CD4-positive, alpha-beta T cell treated with Interleukin-12 subunit alpha and Interleukin-12 subunit beta, for 1 hour (primary cell): ENCODE results near the gene C4orf50.

ENCODE experiments used
- DNase-seq: peaks from one replicate; pipeline ENCODE4 v3.0.0-alpha.2; 2020

Gene C4orf50

GRCh38 chr4:6018331-6018730 lies at the start of gene C4orf50:
Gene C4orf50, minus strand, starts transcription at chr4:6018431.
- DNase-seq, result no peak

- no peak for DNase-seq
Observed at GRCh38 chr4:6065934-6066590, 47.8 kb upstream of the C4orf50 start.

GRCh38 chr4:6065166-6065565 lies 46.9 kb upstream of the C4orf50 start:
- DNase-seq, result no peak

GRCh38 chr4:6064383-6064782 lies 46.2 kb upstream of the C4orf50 start:
- no peak for DNase-seq

GRCh38 chr4:6063684-6064083 lies 45.5 kb upstream of the C4orf50 start:
- no peak for DNase-seq

GRCh38 chr4:6062133-6062532 lies 43.9 kb upstream of the C4orf50 start:
- no peak for DNase-seq

DNA sequence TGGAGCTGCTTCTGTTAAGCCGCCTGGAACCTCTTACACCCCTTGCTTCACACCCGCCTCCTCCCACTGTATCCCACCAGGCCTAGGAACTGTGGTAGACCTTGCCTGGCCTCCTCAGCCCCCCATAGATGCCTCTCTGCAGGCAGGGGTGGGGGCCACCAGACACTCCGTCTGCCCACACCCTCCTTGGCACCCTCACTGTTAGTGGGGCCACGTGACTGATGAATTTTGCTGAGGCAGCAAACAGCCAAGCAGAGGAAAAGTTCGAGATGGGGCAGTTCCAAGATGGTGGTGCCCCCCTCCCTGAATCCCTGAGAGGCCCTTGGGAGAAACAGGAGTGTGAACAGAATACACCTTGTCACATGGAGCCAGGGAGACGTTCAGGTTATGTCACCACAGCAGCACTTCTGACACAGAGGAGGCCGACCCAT lies 41.2 kb upstream of the C4orf50 start:
- DNase-seq, result no peak

DNA sequence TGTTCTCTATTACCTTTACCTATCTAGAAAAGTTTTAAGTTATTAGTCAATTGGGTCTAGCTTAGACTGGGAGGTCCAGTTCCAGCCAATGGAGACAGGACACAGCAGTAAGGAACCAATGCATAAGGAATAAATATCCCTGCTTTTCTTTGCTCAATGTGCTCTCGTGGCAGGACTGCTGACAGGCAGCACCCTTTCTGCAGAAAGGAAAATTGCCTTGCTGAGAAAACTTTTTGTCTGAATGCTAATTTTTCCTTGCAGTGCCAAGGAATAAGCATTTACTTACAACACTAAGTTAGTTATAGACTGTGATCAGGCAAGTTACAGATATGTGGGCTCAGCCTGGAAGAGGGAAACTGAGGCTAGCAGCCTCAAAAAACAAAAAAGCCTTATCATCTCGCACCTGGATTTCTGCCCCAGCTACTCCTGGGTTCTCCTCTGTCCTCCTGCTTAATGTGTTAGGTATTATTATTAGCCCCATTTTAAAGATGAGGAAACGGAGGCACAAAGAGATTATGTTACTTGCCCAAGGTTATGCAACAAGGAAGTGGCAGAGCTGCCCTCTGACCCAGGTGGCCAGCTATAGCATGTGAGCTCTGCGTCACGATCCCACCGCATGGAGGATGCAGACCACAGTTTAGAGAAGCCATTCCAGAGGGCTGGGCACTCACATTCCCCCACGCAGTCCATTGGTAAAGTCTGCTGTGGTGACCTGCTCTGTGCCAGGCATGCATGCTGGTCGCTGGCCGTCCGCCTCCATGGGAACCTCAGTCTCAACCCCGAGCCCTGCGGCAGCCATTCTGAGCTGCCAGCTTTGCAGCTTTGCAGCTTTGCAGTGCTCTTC lies 40.5 kb upstream of the C4orf50 start:
- DNase-seq, result no peak

- no peak for DNase-seq
Observed at GRCh38 chr4:6056976-6057766, 38.9 kb upstream of the C4orf50 start.

- no peak for DNase-seq
Observed at GRCh38 chr4:6055436-6055835, 37.2 kb upstream of the C4orf50 start.

- no peak for DNase-seq
Observed at GRCh38 chr4:6055030-6055429, 36.8 kb upstream of the C4orf50 start.

DNA sequence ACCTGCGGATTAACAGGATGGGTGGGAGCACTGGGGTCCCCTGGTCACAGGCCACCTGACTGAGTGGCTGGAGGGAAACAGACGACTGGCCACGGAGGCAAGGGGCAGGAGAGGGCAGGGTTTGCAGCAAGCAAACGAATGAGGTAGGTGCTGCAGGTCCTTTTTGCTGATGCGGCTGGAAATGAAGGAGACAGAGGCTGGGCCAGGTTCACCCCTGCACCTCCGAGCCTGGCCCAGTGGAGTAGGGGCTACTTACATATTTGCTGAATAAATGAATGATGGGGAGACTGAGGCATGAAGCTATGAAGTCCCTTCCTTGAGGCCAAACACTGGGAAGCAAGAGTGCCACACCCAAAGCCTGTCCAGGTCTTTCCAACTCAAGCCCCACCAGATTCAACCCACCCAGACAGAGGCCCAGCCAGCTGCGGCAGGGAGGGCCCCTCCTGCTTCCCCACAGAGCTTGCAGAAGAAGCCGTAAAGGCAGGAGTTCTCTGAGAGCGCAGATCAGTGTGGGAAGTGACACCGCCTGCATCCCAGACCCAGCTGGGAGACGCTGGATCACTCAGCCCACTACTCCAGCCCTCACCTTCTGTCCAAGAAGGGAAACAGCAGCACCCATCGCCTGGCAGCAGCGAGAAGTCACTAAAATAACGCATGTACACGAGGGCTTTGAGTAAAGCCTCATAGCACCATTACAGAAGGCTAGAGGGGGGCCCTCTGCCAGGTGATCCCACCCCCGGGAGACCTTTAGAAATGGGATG lies 36.1 kb upstream of the C4orf50 start:
- no peak for DNase-seq

- no peak for DNase-seq
Observed at GRCh38 chr4:6052679-6053078, 34.4 kb upstream of the C4orf50 start.

GRCh38 chr4:6050551-6050950 lies 32.3 kb upstream of the C4orf50 start:
- no peak for DNase-seq

DNA sequence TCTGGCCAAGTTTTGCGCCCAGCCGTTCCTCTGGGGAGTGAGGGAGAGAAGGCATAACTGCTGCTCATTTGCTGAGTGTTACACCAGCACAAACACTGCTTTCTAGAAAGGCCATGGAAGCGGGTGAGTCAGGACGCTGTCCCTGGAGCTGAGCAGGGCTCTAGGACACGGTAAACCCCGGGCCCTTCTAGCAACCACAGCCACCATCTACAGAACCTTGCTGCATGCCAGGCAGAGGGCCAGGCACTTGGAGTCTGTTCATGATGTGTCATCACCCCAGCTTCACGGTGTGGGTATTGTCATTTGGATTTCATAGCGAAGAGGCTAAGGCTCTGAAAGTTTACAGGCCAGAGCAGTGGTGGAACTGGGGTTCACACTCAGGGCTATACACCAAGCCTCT lies 31.8 kb upstream of the C4orf50 start:
- DNase-seq, result no peak

- DNase-seq, result no peak
Observed at GRCh38 chr4:6049278-6049677, 31.0 kb upstream of the C4orf50 start.

GRCh38 chr4:6048537-6048936 lies 30.3 kb upstream of the C4orf50 start:
- no peak for DNase-seq

DNA sequence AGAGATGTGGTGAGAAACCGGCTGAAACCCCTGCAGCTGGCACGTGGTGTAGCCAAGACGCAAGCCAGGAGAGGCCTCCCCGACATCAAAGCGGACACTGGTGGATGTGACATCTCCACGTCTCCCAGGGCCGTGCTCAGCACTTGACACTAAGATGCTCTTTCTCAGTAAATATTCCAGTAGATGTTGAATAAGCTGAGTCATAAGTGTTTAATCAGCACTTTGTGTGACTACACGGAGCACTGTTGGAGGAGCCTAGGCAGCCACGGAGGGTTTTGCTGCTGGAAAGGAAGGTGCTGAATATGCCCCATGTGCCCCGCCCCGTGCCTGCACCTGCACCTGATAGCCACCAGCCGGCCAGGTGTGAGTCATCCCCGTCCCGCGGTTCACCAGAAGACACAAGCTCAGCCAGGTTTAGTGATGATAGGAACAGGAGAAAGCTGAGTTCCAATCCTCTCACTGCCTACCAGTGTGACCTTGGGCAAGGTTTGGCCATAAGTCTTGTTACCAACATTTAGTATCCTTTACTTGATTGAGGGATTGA lies 29.0 kb upstream of the C4orf50 start:
- DNase-seq, result no peak

DNA sequence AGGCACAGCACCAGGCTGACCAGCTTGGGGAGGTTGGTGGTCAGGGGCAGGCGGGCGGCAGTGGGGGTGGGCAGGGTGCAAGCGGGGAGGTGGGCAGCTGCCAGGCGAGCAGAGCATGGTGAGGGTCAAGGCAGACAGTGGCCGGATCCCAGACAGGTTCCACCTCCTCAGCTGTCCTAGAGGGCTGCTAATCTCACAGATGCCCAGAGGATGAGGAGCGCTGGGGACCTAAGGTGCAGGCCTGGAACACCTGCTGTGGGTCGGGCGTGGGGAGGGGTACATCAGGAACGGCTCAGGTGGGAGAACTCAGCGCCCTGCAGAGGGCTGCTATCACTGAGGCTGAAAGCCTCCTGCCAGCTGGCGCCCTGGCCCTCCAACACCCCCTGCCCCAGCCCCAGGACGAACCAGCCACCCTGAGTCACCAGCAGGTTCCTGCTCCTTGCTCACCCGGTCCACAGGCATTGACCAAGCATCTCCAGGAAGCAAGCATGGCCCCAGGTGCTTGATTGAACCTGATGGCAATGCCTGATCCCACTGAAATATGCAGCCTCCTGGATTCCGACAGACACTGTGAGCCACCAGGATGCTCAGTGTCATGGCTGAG lies 28.4 kb upstream of the C4orf50 start:
- no peak for DNase-seq

- no peak for DNase-seq
Observed at GRCh38 chr4:6044805-6045204, 26.6 kb upstream of the C4orf50 start.

DNA sequence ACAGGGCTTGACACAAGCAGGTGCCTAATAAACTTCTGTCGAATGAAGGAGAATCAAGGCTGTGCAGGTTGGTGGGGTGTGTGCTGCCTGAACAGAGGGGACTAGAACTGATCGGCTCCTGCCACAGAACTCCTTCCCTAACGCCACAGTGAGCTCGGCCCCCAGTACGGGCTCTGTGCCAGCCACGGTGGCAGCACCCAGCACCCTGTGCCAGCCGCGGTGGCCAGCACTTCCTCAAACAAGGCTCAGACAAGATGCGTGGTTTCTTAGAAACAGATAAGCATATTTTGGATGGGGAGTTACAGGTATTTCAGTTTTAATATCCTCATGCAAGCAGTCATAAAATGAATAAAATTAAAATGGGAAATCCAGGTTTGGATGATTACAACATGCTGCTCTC lies 26.0 kb upstream of the C4orf50 start:
- no peak for DNase-seq

DNA sequence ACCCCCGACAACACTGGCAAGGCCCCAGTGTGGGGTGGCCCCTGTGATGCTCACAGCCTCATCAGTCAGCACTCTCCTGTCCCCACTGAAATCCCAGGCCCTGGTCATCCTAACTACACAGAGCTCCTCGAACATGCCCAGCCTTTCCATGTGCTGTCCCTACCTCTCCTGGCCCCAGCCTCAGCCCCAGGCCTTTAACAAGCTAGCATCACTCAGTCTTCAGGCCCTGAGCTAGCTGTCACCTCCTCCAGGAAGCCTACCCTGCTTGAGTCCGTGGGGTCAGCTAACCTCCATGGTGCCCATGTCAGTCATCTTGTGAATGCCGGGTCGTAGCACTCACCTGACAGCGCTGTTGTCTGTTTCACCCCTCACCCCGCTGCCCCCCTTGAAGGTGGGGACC lies 25.6 kb upstream of the C4orf50 start:
- DNase-seq, result no peak
